HEK293 (cell line): Measurements from ENCODE around the gene DCLRE1C.

ENCODE experiments used
- CTCF ChIA-PET: fragments of 350-600 bp; formaldehyde crosslinking; extraction: SDS; loops from one replicate; lab custom pipeline; 2021; ENCODE audit warnings: antibody characterized with exemption; lab: Yijun Ruan, JAX
- POLR2A ChIA-PET: fragments of 300-600 bp; formaldehyde crosslinking; extraction: SDS; loops from one replicate; lab custom pipeline; 2020; ENCODE audit warnings: antibody characterized with exemption, inconsistent platforms; lab: Yijun Ruan, JAX
- H3K27ac ChIP-seq: fragments of 200-500 bp; sonication (Bioruptor generic); 2 replicates; pipeline ENCODE4 v1.5.1; 2014; ENCODE audit warnings: low read depth, low read length, control low read depth, inconsistent platforms; ENCODE audit errors: extremely low read depth
- H3K36me3 ChIP-seq, 2 experiments: fragments of 200-500 bp in 1 of 2; sonication (Bioruptor generic) in 1 of 2; 1 replicate in 1 of 2; 2 replicates in 1 of 2; pipeline ENCODE4 v1.5.1; 2014 to 2017; ENCODE audit warnings: inconsistent platforms in 2 of 2, low read length in 2 of 2; ENCODE audit not compliant: control insufficient read depth in 2 of 2, insufficient read depth in 1 of 2
- H3K4me1 ChIP-seq: fragments of 200-500 bp; sonication (Bioruptor generic); 2 replicates; pipeline ENCODE4 v1.5.1; 2014; ENCODE audit warnings: mild to moderate bottlenecking, low read length, inconsistent platforms; ENCODE audit not compliant: control insufficient read depth, insufficient read depth
- H3K4me3 ChIP-seq: 2 replicates; pipeline ENCODE4 v1.5.1; 2011; ENCODE audit warnings: low read depth, mild to moderate bottlenecking, control low read depth, low read length, moderate library complexity
- H3K9me3 ChIP-seq: fragments of 200-500 bp; sonication (Bioruptor generic); 2 replicates; pipeline ENCODE4 v1.5.1; 2014; ENCODE audit warnings: low read depth, low read length, inconsistent platforms; ENCODE audit not compliant: control insufficient read depth, insufficient read depth
- CTCF ChIP-seq: fragments of 450-650 bp; formaldehyde crosslinking; IDR thresholded peaks from 2 replicates; pipeline ENCODE4 v1.5.1; 2016; ENCODE audit warnings: missing biosample characterization, missing genetic modification characterization
- EGR2 ChIP-seq: fragments of 450-650 bp; formaldehyde crosslinking; IDR thresholded peaks from 2 replicates; pipeline ENCODE4 v1.5.1; 2016; ENCODE audit warnings: low read depth, missing biosample characterization, missing genetic modification characterization
- GLIS1 ChIP-seq: fragments of 450-650 bp; formaldehyde crosslinking; IDR thresholded peaks from 2 replicates; pipeline ENCODE4 v1.5.1; 2016; ENCODE audit warnings: missing biosample characterization, missing genetic modification characterization
- GLIS2 ChIP-seq: fragments of 450-650 bp; formaldehyde crosslinking; IDR thresholded peaks from 2 replicates; pipeline ENCODE4 v1.5.1; 2016; ENCODE audit warnings: missing biosample characterization, missing genetic modification characterization
- IKZF3 ChIP-seq: fragments of 450-650 bp; IDR thresholded peaks from 2 replicates; pipeline ENCODE4 v1.5.0; 2018; ENCODE audit warnings: missing biosample characterization, mild to moderate bottlenecking, missing genetic modification characterization, moderate library complexity
- KLF16 ChIP-seq: fragments of 450-650 bp; formaldehyde crosslinking; IDR thresholded peaks from 2 replicates; pipeline ENCODE4 v1.5.1; 2017; ENCODE audit warnings: missing biosample characterization, missing genetic modification characterization
- MYNN ChIP-seq: fragments of 450-650 bp; formaldehyde crosslinking; IDR thresholded peaks from 2 replicates; pipeline ENCODE4 v1.5.1; 2016; ENCODE audit warnings: missing biosample characterization, missing genetic modification characterization, borderline replicate concordance
- PATZ1 ChIP-seq: fragments of 450-650 bp; formaldehyde crosslinking; IDR thresholded peaks from 2 replicates; pipeline ENCODE4 v1.5.1; 2016; ENCODE audit warnings: missing biosample characterization, missing genetic modification characterization
- ZBTB21 ChIP-seq: fragments of 450-650 bp; formaldehyde crosslinking; IDR thresholded peaks from 2 replicates; pipeline ENCODE4 v1.5.1; 2017; ENCODE audit warnings: missing biosample characterization, missing genetic modification characterization
- ZBTB8A ChIP-seq: fragments of 450-650 bp; formaldehyde crosslinking; IDR thresholded peaks from 2 replicates; pipeline ENCODE4 v1.5.1; 2016; ENCODE audit warnings: missing biosample characterization, missing genetic modification characterization
- ZFHX2 ChIP-seq: fragments of 450-650 bp; formaldehyde crosslinking; conservative IDR thresholded peaks from 2 replicates; pipeline ENCODE4 v1.5.1; 2016; ENCODE audit warnings: missing biosample characterization, missing genetic modification characterization
- ZIC2 ChIP-seq: fragments of 450-650 bp; formaldehyde crosslinking; IDR thresholded peaks from 2 replicates; pipeline ENCODE4 v1.5.1; 2016; ENCODE audit warnings: missing biosample characterization, missing genetic modification characterization
- ZNF202 ChIP-seq: fragments of 450-650 bp; formaldehyde crosslinking; IDR thresholded peaks from 2 replicates; pipeline ENCODE4 v1.5.1; 2016; ENCODE audit warnings: missing biosample characterization, missing genetic modification characterization, borderline replicate concordance
- ZNF214 ChIP-seq: fragments of 450-650 bp; formaldehyde crosslinking; IDR thresholded peaks from 2 replicates; pipeline ENCODE4 v1.5.1; 2017; ENCODE audit warnings: missing biosample characterization, mild to moderate bottlenecking, missing genetic modification characterization, borderline replicate concordance
- ZNF266 ChIP-seq: fragments of 450-650 bp; formaldehyde crosslinking; IDR thresholded peaks from 2 replicates; pipeline ENCODE4 v1.5.1; 2016; ENCODE audit warnings: missing biosample characterization, missing genetic modification characterization, low read depth
- ZNF302 ChIP-seq: fragments of 450-650 bp; formaldehyde crosslinking; IDR thresholded peaks from 2 replicates; pipeline ENCODE4 v1.5.1; 2016; ENCODE audit warnings: missing biosample characterization, missing genetic modification characterization, low read depth
- ZNF335 ChIP-seq: fragments of 450-650 bp; formaldehyde crosslinking; conservative IDR thresholded peaks from 2 replicates; pipeline ENCODE4 v1.5.1; 2016; ENCODE audit warnings: missing biosample characterization, missing genetic modification characterization
- ZNF341 ChIP-seq: fragments of 450-650 bp; formaldehyde crosslinking; IDR thresholded peaks from 2 replicates; pipeline ENCODE4; 2016; ENCODE audit warnings: low read depth, missing biosample characterization, missing genetic modification characterization
- ZNF394 ChIP-seq: fragments of 450-650 bp; formaldehyde crosslinking; IDR thresholded peaks from 2 replicates; pipeline ENCODE4 v1.5.1; 2016; ENCODE audit warnings: missing biosample characterization, missing genetic modification characterization, mild to moderate bottlenecking, moderate library complexity, borderline replicate concordance
- ZNF423 ChIP-seq: fragments of 450-650 bp; formaldehyde crosslinking; IDR thresholded peaks from 2 replicates; pipeline ENCODE4 v1.5.1; 2016; ENCODE audit warnings: missing biosample characterization, missing genetic modification characterization
- ZNF473 ChIP-seq: fragments of 450-650 bp; formaldehyde crosslinking; IDR thresholded peaks from 2 replicates; pipeline ENCODE4 v1.5.1; 2017; ENCODE audit warnings: missing biosample characterization, missing genetic modification characterization
- ZNF549 ChIP-seq: fragments of 450-650 bp; IDR thresholded peaks from 2 replicates; pipeline ENCODE4 v1.5.1; 2018; ENCODE audit warnings: missing biosample characterization, missing genetic modification characterization, mild to moderate bottlenecking, inconsistent platforms, moderate library complexity
- ZNF670 ChIP-seq: fragments of 450-650 bp; formaldehyde crosslinking; IDR thresholded peaks from 2 replicates; pipeline ENCODE4 v1.5.1; 2016; ENCODE audit warnings: missing biosample characterization, missing genetic modification characterization, low read depth
- ZNF701 ChIP-seq: fragments of 450-650 bp; formaldehyde crosslinking; IDR thresholded peaks from 2 replicates; pipeline ENCODE4 v1.5.1; 2016; ENCODE audit warnings: missing biosample characterization, missing genetic modification characterization
- ZNF777 ChIP-seq: fragments of 450-650 bp; formaldehyde crosslinking; IDR thresholded peaks from 2 replicates; pipeline ENCODE4 v1.5.1; 2017; ENCODE audit warnings: missing biosample characterization, missing genetic modification characterization, borderline replicate concordance
- ZNF792 ChIP-seq: fragments of 450-650 bp; formaldehyde crosslinking; IDR thresholded peaks from 2 replicates; pipeline ENCODE4 v1.5.1; 2016; ENCODE audit warnings: missing biosample characterization, missing genetic modification characterization
- ZNF843 ChIP-seq: fragments of 450-650 bp; formaldehyde crosslinking; IDR thresholded peaks from 2 replicates; pipeline ENCODE4 v1.5.1; 2016; ENCODE audit warnings: missing biosample characterization, missing genetic modification characterization
- ZSCAN30 ChIP-seq: fragments of 450-650 bp; IDR thresholded peaks from 2 replicates; pipeline ENCODE4 v1.5.1; 2018; ENCODE audit warnings: missing biosample characterization, mild to moderate bottlenecking, missing genetic modification characterization, moderate library complexity
- TF ChIP-seq, protein P1 (sequence below): fragments of 450-650 bp; formaldehyde crosslinking; IDR thresholded peaks from 2 replicates; pipeline ENCODE4 v1.5.1; 2016; ENCODE audit warnings: missing biosample characterization, missing genetic modification characterization

DCLRE1C gene

DNA sequence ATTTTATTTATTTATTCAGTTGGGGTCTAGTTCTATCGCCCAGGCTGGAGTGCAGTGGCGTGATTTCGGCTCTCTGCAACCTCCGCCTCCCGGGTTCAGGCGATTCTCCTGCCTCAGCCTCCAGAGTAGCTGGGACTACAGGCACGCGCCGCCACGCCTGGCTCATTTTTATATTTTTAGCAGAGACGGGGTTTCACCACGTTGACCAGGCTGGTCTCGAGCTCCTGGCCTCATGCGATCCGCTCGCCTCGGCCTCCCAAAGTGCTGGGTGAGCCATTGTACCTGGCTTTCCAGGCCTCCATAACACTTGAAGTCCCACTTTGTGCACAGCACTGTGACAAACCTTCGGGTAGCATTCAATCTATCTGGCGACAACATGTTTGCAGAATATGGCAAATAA lies 1.0 kb upstream of the DCLRE1C start:
- no peak overlapping the region for H3K27ac ChIP-seq
- POLR2A ChIA-PET = interaction anchor here (1.2 to 2.2 kb wide), 5 partner anchors 17 to 118 kb away, joined by 3 to 19 read pairs (median 7); partner anchors contain the start of genes CDNF, HSPA14, MSANTD7 and SUV39H2

GRCh38 chr10:14953424-14954000 lies 384 bp downstream of the DCLRE1C start:
- peaks cover 2 to 9% of the 10 kb centered on the region in 2 experiments; a peak in 2 of 3 replicates for H3K36me3 ChIP-seq
- H3K4me3 ChIP-seq = peak overlapping the region; percentile 80
- H3K9me3 ChIP-seq = no peaks in the 10 kb centered on the region
- 0 out of 2 replicates have a peak, but pooled peaks cover 2% of the 10 kb centered on the region for H3K4me1 ChIP-seq
- CTCF ChIA-PET = interaction anchor here (0.8 to 1.6 kb wide), 4 partner anchors 18 to 153 kb away, joined by 3 to 4 read pairs (median 4); no protein-coding TSS in a partner anchor
- peak overlapping the region; percentile 48; the same call in 1 of the 2 replicates for H3K27ac ChIP-seq
- POLR2A ChIA-PET = interaction anchor here (0.8 to 2.2 kb wide), 8 partner anchors 18 to 153 kb away, joined by 3 to 19 read pairs (median 5); partner anchors contain the start of genes CDNF, HSPA14, MSANTD7 and RPP38
- no peak for TF ChIP-seq ZSCAN30 (tag by site-specific recombination)
- TF ChIP-seq ZNF777 (tag by site-specific recombination) = no peak
- 0 out of 2 replicates have a peak, but pooled peaks have one; percentile 6 for TF ChIP-seq ZBTB21 (tag by site-specific recombination)
- TF ChIP-seq IKZF3 (tag by site-specific recombination) = peak; percentile 6; the same call in 1 of the 2 replicates
- 0 out of 2 replicates have a peak, but pooled peaks have one; percentile 19 for TF ChIP-seq ZNF423 (tag by site-specific recombination)
- TF ChIP-seq ZNF214 (tag by site-specific recombination) = no peak
- TF ChIP-seq ZNF394 (tag by site-specific recombination) = 0 out of 2 replicates have a peak, but pooled peaks have one; percentile 5
- peak; percentile 77 for TF ChIP-seq ZNF335 (tag by site-specific recombination)
- TF ChIP-seq CTCF = 0 out of 2 replicates have a peak, but pooled peaks have one; percentile 46
- TF ChIP-seq EGR2 = 0 out of 2 replicates have a peak, but pooled peaks have one; percentile 38
- TF ChIP-seq ZIC2 (tag by site-specific recombination) = peak; percentile 22; the same call in 1 of the 2 replicates
- no peak for TF ChIP-seq ZNF473 (tag by site-specific recombination)
- TF ChIP-seq GLIS1 (tag by site-specific recombination) = peak; percentile 5; the same call in 1 of the 2 replicates
- TF ChIP-seq ZNF341 = peak; percentile 16; the same call in 1 of the 2 replicates
- peak; percentile 10; the same call in 1 of the 2 replicates for TF ChIP-seq ZNF843 (tag by site-specific recombination)
- peak; percentile 19 for TF ChIP-seq ZFHX2 (tag by site-specific recombination)
- TF ChIP-seq GLIS2 (tag by site-specific recombination) = peak; percentile 77

More for the DNA sequence above, 1.0 kb upstream of the DCLRE1C start:
- TF ChIP-seq MYNN (tag by site-specific recombination) (no peak), PATZ1 (tag by site-specific recombination) (no peak), IKZF3 (tag by site-specific recombination) (no peak), ZNF701 (tag by site-specific recombination) (no peak), ZNF792 (no peak), KLF16 (tag by site-specific recombination) (no peak), ZNF335 (tag by site-specific recombination) (no peak), ZBTB8A (tag by site-specific recombination) (no peak), ZNF302 (tag by site-specific recombination) (no peak), ZNF266 (no peak), ZNF202 (tag by site-specific recombination) (no peak), ZNF549 (tag by site-specific recombination) (no peak), ZNF670 (tag by site-specific recombination) (no peak)
- TF ChIP-seq, protein P1, sequence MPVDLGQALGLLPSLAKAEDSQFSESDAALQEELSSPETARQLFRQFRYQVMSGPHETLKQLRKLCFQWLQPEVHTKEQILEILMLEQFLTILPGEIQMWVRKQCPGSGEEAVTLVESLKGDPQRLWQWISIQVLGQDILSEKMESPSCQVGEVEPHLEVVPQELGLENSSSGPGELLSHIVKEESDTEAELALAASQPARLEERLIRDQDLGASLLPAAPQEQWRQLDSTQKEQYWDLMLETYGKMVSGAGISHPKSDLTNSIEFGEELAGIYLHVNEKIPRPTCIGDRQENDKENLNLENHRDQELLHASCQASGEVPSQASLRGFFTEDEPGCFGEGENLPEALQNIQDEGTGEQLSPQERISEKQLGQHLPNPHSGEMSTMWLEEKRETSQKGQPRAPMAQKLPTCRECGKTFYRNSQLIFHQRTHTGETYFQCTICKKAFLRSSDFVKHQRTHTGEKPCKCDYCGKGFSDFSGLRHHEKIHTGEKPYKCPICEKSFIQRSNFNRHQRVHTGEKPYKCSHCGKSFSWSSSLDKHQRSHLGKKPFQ = no peak
- Histone ChIP-seq H3K36me3 (no peaks in the 10 kb centered on the region; a peak in 1 of 3 replicates), H3K4me1 (0 out of 2 replicates have a peak, but pooled peaks cover 2% of the 10 kb centered on the region), H3K4me3 (no peak overlapping the region), H3K9me3 (no peaks in the 10 kb centered on the region)
- CTCF ChIA-PET = no interaction called here
